Osteocyte (in vitro differentiated cells): Measurements from ENCODE around the gene NDUFA11. TPM values are rescaled to one million over a fixed set of nuclear protein-coding genes. Genes with fewer than 3 reads are reported as not detected.

Experiments
- DNase-seq: peaks from one replicate; pipeline ENCODE4 v3.0.0; 2021; ENCODE audit warnings: mixed read lengths; ENCODE audit not compliant: unreplicated experiment; ENCODE audit errors: extremely low spot score
- H3K27ac Mint-ChIP-seq: one replicate; pipeline ENCODE4 v1.8.0; 2021; ENCODE audit warnings: mild to moderate bottlenecking, mixed read lengths; ENCODE audit not compliant: unreplicated experiment
- H3K27me3 Mint-ChIP-seq: one replicate; pipeline ENCODE4 v1.8.0; 2021; ENCODE audit warnings: mixed read lengths; ENCODE audit not compliant: unreplicated experiment
- H3K36me3 Mint-ChIP-seq: one replicate; pipeline ENCODE4 v1.8.0; 2021; ENCODE audit warnings: mixed read lengths; ENCODE audit not compliant: unreplicated experiment
- H3K4me1 Mint-ChIP-seq: one replicate; pipeline ENCODE4 v1.8.0; 2021; ENCODE audit warnings: mixed read lengths; ENCODE audit not compliant: unreplicated experiment
- H3K4me3 Mint-ChIP-seq: one replicate; pipeline ENCODE4 v1.8.0; 2021; ENCODE audit warnings: mild to moderate bottlenecking, moderate library complexity, mixed read lengths; ENCODE audit not compliant: unreplicated experiment
- H3K9me3 Mint-ChIP-seq: one replicate; pipeline ENCODE4 v1.8.0; 2021; ENCODE audit warnings: mixed read lengths; ENCODE audit not compliant: unreplicated experiment
- CTCF ChIP-seq: fragments of 200-600 bp; sonication (generic); IDR thresholded peaks from 2 replicates; pipeline ENCODE4 v1.5.0; 2021; ENCODE audit warnings: antibody characterized with exemption, mild to moderate bottlenecking, moderate library complexity
- total RNA-seq: library from RNA; stranded (reverse); gene quantifications from 2 replicates; pipeline ENCODE4 v1.2.1, GENCODE V29; 2021

NDUFA11 gene
- total RNA-seq, 1 donor from 2014 or later = 259 TPM

GRCh38 chr19:5950741-5951140 is 47.2 kb upstream of the NDUFA11 start:
- no peak overlapping the region for H3K4me3 Mint-ChIP-seq
- DNase-seq = no peak
- H3K27ac Mint-ChIP-seq = no peak overlapping the region

GRCh38 chr19:5949792-5950305 is 46.3 kb upstream of the NDUFA11 start:
- TF ChIP-seq CTCF = no peak
- no peaks in the 10 kb centered on the region for H3K27me3 Mint-ChIP-seq
- peaks cover 62% of the 10 kb centered on the region for H3K4me1 Mint-ChIP-seq
- H3K27ac Mint-ChIP-seq = no peak overlapping the region
- H3K9me3 Mint-ChIP-seq = no peaks in the 10 kb centered on the region
- peaks cover 17% of the 10 kb centered on the region for H3K36me3 Mint-ChIP-seq
- H3K4me3 Mint-ChIP-seq = no peak overlapping the region
- no peak for DNase-seq

More at GRCh38 chr19:5950741-5951140, 47.2 kb upstream of the NDUFA11 start:
- no peaks in the 10 kb centered on the region for H3K27me3 Mint-ChIP-seq
- peaks cover 10% of the 10 kb centered on the region for H3K36me3 Mint-ChIP-seq
- TF ChIP-seq CTCF = no peak
- H3K9me3 Mint-ChIP-seq = no peaks in the 10 kb centered on the region
- peaks cover 69% of the 10 kb centered on the region for H3K4me1 Mint-ChIP-seq

GRCh38 chr19:5948752-5949564 is 45.4 kb upstream of the NDUFA11 start:
- H3K27me3 Mint-ChIP-seq = no peaks in the 10 kb centered on the region
- H3K36me3 Mint-ChIP-seq = peaks cover 17% of the 10 kb centered on the region
- peak overlapping the region; percentile 34 for H3K27ac Mint-ChIP-seq
- H3K9me3 Mint-ChIP-seq = no peaks in the 10 kb centered on the region
- H3K4me1 Mint-ChIP-seq = peaks cover 56% of the 10 kb centered on the region
- H3K4me3 Mint-ChIP-seq = no peak overlapping the region
- no peak for DNase-seq
- no peak for TF ChIP-seq CTCF

- H3K9me3 Mint-ChIP-seq = no peaks in the 10 kb centered on the region
- no peaks in the 10 kb centered on the region for H3K27me3 Mint-ChIP-seq
- peak overlapping the region; percentile 60 for H3K27ac Mint-ChIP-seq
- TF ChIP-seq CTCF = no peak
- no peak overlapping the region for H3K4me3 Mint-ChIP-seq
- H3K36me3 Mint-ChIP-seq = peaks cover 17% of the 10 kb centered on the region
- peaks cover 41% of the 10 kb centered on the region for H3K4me1 Mint-ChIP-seq
- DNase-seq = no peak
Measured at GRCh38 chr19:5947435-5947834, 43.8 kb upstream of the NDUFA11 start.

- peaks cover 15% of the 10 kb centered on the region for H3K4me1 Mint-ChIP-seq
- no peak overlapping the region for H3K4me3 Mint-ChIP-seq
- H3K27me3 Mint-ChIP-seq = no peaks in the 10 kb centered on the region
- no peak for DNase-seq
- TF ChIP-seq CTCF = no peak
- no peak overlapping the region for H3K27ac Mint-ChIP-seq
- no peaks in the 10 kb centered on the region for H3K9me3 Mint-ChIP-seq
- H3K36me3 Mint-ChIP-seq = peaks cover 14% of the 10 kb centered on the region
Measured at GRCh38 chr19:5943623-5944022, 40.0 kb upstream of the NDUFA11 start.
